ENCODE results near the gene BICD2. TPM values are rescaled to one million over a fixed set of nuclear protein-coding genes. Genes with fewer than 3 reads are reported as not detected.

BICD2 gene
- total and polyA plus RNA-seq, 2 of the 8 experiments (the other 6 are each of a cell fraction or from before 2014, with no cell fraction given): 6.6 to 22.8 TPM

DNA sequence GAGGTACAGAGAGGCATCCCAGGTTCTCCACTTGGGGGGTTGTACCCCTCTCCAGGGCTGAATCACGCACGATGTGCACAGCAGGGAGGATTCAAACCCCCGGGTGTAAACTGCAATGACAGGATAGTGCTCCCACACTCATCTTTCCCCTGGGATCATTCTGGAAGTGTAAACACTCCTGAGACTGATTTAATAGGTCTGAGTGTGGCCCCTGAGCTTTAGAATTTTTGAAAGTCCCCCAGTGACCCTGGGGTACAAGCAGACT, 16.5 kb downstream of the BICD2 start:
- ChIA-PET POLR2A (ENCODE audit: partially characterized antibody) (no interaction called here), CTCF (ENCODE audit: partially characterized antibody) (interaction anchor here (1.1 to 2.0 kb wide), 2 partner anchors 9 to 32 kb away, joined by 3 to 7 read pairs; no protein-coding TSS in a partner anchor)
- Histone ChIP-seq H3K4me3 (ENCODE audit: extremely low read depth in 1 of 4, insufficient read depth in 2 of 4, low read depth in 3 of 4, low read length in 4 of 4) (no peak overlapping the region), H3K4me1 (replicated peaks in 1 of 4; ENCODE audit: control insufficient read depth in 3 of 4, insufficient read depth in 4 of 4, low read length in 3 of 4) (peaks cover 0 to 10% (median 3%) of the 10 kb centered on the region in 4 experiments; a peak in 6 of 7 replicates), H3K14ac (ENCODE audit: insufficient read length) (no peak overlapping the region), H3K18ac (ENCODE audit: extremely low read depth, low read length) (no peak overlapping the region), H2BK12ac (ENCODE audit: low read depth, low read length) (no peak overlapping the region), H2AFZ (ENCODE audit: low read length) (no peak overlapping the region), H3K23me2 (ENCODE audit: low read depth, low read length) (no peaks in the 10 kb centered on the region), H2BK15ac (ENCODE audit: low read length) (no peak overlapping the region), H2AK5ac (ENCODE audit: low read depth, low read length) (no peak overlapping the region), H3K9ac (replicated peaks in 1 of 4; ENCODE audit: extremely low read depth in 1 of 4, low read depth in 3 of 4, low read length in 3 of 4) (no peak overlapping the region), H2BK5ac (ENCODE audit: low read depth, low read length) (no peak overlapping the region), H3K36me3 (ENCODE audit: control insufficient read depth in 2 of 4, insufficient read depth in 4 of 4, low read length in 3 of 4) (no peaks in the 10 kb centered on the region), H4K91ac (replicated peaks; ENCODE audit: insufficient read length, low read length) (no peak overlapping the region), H3K4ac (replicated peaks; ENCODE audit: insufficient read length, low read depth, low read length) (no peak overlapping the region), H3K79me1 (ENCODE audit: low read depth, low read length) (peaks cover 31% of the 10 kb centered on the region), H3K79me2 (ENCODE audit: control insufficient read depth in 1 of 2, insufficient read depth in 2 of 2, low read length in 2 of 2) (peaks cover 9 to 94% of the 10 kb centered on the region in 2 experiments), H2BK20ac (ENCODE audit: low read length) (no peak overlapping the region), H3K27me3 (replicated peaks in 1 of 4; ENCODE audit: control insufficient read depth in 3 of 4, extremely low read depth in 1 of 4, insufficient read depth in 3 of 4, low read length in 3 of 4) (no peaks in the 10 kb centered on the region), H4K8ac (ENCODE audit: extremely low read depth, insufficient read depth, low read length) (no peak overlapping the region), H3K27ac (ENCODE audit: low read depth, low read length) (no peak overlapping the region), H3K23ac (ENCODE audit: insufficient read length) (no peak overlapping the region), H3K56ac (replicated peaks; ENCODE audit: insufficient read length, low read depth, low read length) (no peak overlapping the region), H4K5ac (ENCODE audit: insufficient read length, low read depth, low read length) (no peak overlapping the region), H3K9me3 (ENCODE audit: insufficient read depth in 2 of 2, low read depth in 1 of 2, low read length in 1 of 2) (no peaks in the 10 kb centered on the region), H3K4me2 (ENCODE audit: insufficient read depth in 1 of 2, low read depth in 2 of 2, low read length in 2 of 2) (no peak overlapping the region), H4K20me1 (replicated peaks in 1 of 2; ENCODE audit: control insufficient read depth in 1 of 2, insufficient read depth in 2 of 2, low read length in 2 of 2) (peaks cover 7 to 28% of the 10 kb centered on the region in 2 experiments), H2BK120ac (replicated peaks; ENCODE audit: low read depth, low read length) (no peak overlapping the region)
- DNase-seq (ENCODE audit: low read depth in 1 of 2, low spot score in 2 of 2) (no peak), FAIRE-seq (no peak)
- 92% methylated on average over 3 of the region's 3 CpGs; no CpG with 5 or more reads in 1 of the 2 experiments for WGBS, 2 experiments (ENCODE audit: extremely low coverage in 1 of 2, insufficient coverage in 1 of 2, insufficient read length in 1 of 2, insufficient replicate concordance in 2 of 2, low coverage in 1 of 2, low lambda C conversion rate in 2 of 2, missing lambda C conversion rate in 1 of 2)
- no peak for TF ChIP-seq TCF12 (IDR thresholded peaks at IDR 0.05; ENCODE audit: low read depth, low read length)
- no peak for TF ChIP-seq KDM4A (IDR thresholded peaks at IDR 0.05; ENCODE audit: low read depth, low read length, severe bottlenecking)
- TF ChIP-seq TBP (IDR thresholded peaks at IDR 0.05; ENCODE audit: low read depth, low read length): no peak
- no peak for TF ChIP-seq RNF2 (IDR thresholded peaks at IDR 0.05; ENCODE audit: borderline replicate concordance, low read depth, low read length, missing control alignments, poor library complexity, severe bottlenecking)
- no peak for TF ChIP-seq NRF1 (IDR thresholded peaks at IDR 0.05; ENCODE audit: low read depth, low read length)
- TF ChIP-seq, protein P1, sequence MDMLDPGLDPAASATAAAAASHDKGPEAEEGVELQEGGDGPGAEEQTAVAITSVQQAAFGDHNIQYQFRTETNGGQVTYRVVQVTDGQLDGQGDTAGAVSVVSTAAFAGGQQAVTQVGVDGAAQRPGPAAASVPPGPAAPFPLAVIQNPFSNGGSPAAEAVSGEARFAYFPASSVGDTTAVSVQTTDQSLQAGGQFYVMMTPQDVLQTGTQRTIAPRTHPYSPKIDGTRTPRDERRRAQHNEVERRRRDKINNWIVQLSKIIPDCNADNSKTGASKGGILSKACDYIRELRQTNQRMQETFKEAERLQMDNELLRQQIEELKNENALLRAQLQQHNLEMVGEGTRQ (IDR thresholded peaks at IDR 0.05; ENCODE audit: low read length): no peak
- TF ChIP-seq BACH1 (IDR thresholded peaks at IDR 0.05; ENCODE audit: low read length): no peak
- TF ChIP-seq TAF7 (optimal IDR thresholded peaks at IDR 0.05; ENCODE audit: borderline replicate concordance, low read depth, low read length): no peak
- TF ChIP-seq, protein P2, sequence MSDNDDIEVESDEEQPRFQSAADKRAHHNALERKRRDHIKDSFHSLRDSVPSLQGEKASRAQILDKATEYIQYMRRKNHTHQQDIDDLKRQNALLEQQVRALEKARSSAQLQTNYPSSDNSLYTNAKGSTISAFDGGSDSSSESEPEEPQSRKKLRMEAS (IDR thresholded peaks at IDR 0.05): no peak
- TF ChIP-seq, protein P3, sequence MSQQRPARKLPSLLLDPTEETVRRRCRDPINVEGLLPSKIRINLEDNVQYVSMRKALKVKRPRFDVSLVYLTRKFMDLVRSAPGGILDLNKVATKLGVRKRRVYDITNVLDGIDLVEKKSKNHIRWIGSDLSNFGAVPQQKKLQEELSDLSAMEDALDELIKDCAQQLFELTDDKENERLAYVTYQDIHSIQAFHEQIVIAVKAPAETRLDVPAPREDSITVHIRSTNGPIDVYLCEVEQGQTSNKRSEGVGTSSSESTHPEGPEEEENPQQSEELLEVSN (IDR thresholded peaks at IDR 0.05): no peak
- TF ChIP-seq HDAC2 (IDR thresholded peaks at IDR 0.05; ENCODE audit: borderline replicate concordance in 1 of 2, low read depth in 2 of 2, low read length in 2 of 2): no peak
- TF ChIP-seq FOSL1 (IDR thresholded peaks at IDR 0.05; ENCODE audit: insufficient read depth, low read depth, low read length): no peak

All from H1 (cell line).